ENCODE results near the gene TMEM167B. TPM values are rescaled to one million over a fixed set of nuclear protein-coding genes. Genes with fewer than 3 reads are reported as not detected.
A peak's percentile ranks its signal among the peaks of the same experiment; 100 is the strongest.

The TMEM167B gene
- polyA plus RNA-seq, 1 donor (not counting 4 experiments of a cell fraction or from before 2014, with no cell fraction given) = 15.7 TPM

GRCh38 chr1:109089242-109090015, 1.1 kb upstream of the TMEM167B start:
- Histone ChIP-seq H3K9me1 (ENCODE audit: control insufficient read depth, extremely low read depth, insufficient read depth, low read length) (no peaks in the 10 kb centered on the region), H3K27me3 (ENCODE audit: control insufficient read depth, extremely low read depth, insufficient read depth, low read length) (no peaks in the 10 kb centered on the region), H3K79me2 (ENCODE audit: control insufficient read depth, insufficient read depth, low read length) (peaks cover 23% of the 10 kb centered on the region), H4K20me1 (ENCODE audit: control insufficient read depth, extremely low read depth, insufficient read depth, low read length) (no peaks in the 10 kb centered on the region), H3K9me3 (ENCODE audit: control insufficient read depth, low read depth, low read length) (no peaks in the 10 kb centered on the region), H3K9ac (ENCODE audit: control insufficient read depth, extremely low read depth, insufficient read depth, low read length) (no peak overlapping the region), H3K4me2 (ENCODE audit: control insufficient read depth, extremely low read depth, insufficient read depth, low read depth, low read length) (peak overlapping the region; percentile 58), H3K4me3 (ENCODE audit: control insufficient read depth in 2 of 3, extremely low read depth in 1 of 3, insufficient read depth in 2 of 3, low read depth in 1 of 3, low read length in 3 of 3) (peak overlapping the region in 2 of 3 experiments; percentile 60 to 66), H3K36me3 (ENCODE audit: control insufficient read depth in 2 of 2, extremely low read depth in 1 of 2, insufficient read depth in 2 of 2, low read length in 2 of 2) (peaks cover 0 to 4% of the 10 kb centered on the region in 2 experiments), H2AFZ (ENCODE audit: control insufficient read depth, low read length) (peak overlapping the region; percentile 18), H3K27ac (ENCODE audit: control insufficient read depth, insufficient read depth, low read length) (peak overlapping the region; percentile 1), H3K4me1 (ENCODE audit: control insufficient read depth, extremely low read depth, insufficient read depth, low read length) (peaks cover 14% of the 10 kb centered on the region)
- peak; percentile 67 to 86 (median 73) for TF ChIP-seq CTCF (optimal IDR thresholded peaks at IDR 0.05 in 1 of 3, IDR thresholded peaks at IDR 0.05 in 1 of 3, conservative IDR thresholded peaks at IDR 0.05 in 1 of 3; ENCODE audit: extremely low read depth in 1 of 3, insufficient read depth in 2 of 3, low read length in 3 of 3)
- no peak for TF ChIP-seq EZH2 (IDR thresholded peaks at IDR 0.05; ENCODE audit: low read length)
- FAIRE-seq (no peak), DNase-seq (ENCODE audit: low read depth, low spot score) (no peak)
- dilution Hi-C loops (cut with MboI; ENCODE audit: extremely low pct_ligation_motif_present, low sequenced_read_pairs) = no loop called here

GRCh38 chr1:109091078-109091838, 694 bp downstream of the TMEM167B start:
- Histone ChIP-seq H3K79me2 (ENCODE audit: control insufficient read depth, insufficient read depth, low read length) (peaks cover 23% of the 10 kb centered on the region), H3K9me3 (ENCODE audit: control insufficient read depth, low read depth, low read length) (no peaks in the 10 kb centered on the region), H4K20me1 (ENCODE audit: control insufficient read depth, extremely low read depth, insufficient read depth, low read length) (no peaks in the 10 kb centered on the region), H3K9me1 (ENCODE audit: control insufficient read depth, extremely low read depth, insufficient read depth, low read length) (no peaks in the 10 kb centered on the region), H3K4me1 (ENCODE audit: control insufficient read depth, extremely low read depth, insufficient read depth, low read length) (peaks cover 14% of the 10 kb centered on the region), H3K4me3 (ENCODE audit: control insufficient read depth in 2 of 3, extremely low read depth in 1 of 3, insufficient read depth in 2 of 3, low read depth in 1 of 3, low read length in 3 of 3) (peak overlapping the region; percentile 60 to 84 (median 66)), H3K27me3 (ENCODE audit: control insufficient read depth, extremely low read depth, insufficient read depth, low read length) (no peaks in the 10 kb centered on the region), H3K27ac (ENCODE audit: control insufficient read depth, insufficient read depth, low read length) (peak overlapping the region; percentile 88), H3K4me2 (ENCODE audit: control insufficient read depth, extremely low read depth, insufficient read depth, low read depth, low read length) (peak overlapping the region; percentile 93), H3K36me3 (ENCODE audit: control insufficient read depth in 2 of 2, extremely low read depth in 1 of 2, insufficient read depth in 2 of 2, low read length in 2 of 2) (peaks cover 7 to 8% of the 10 kb centered on the region in 2 experiments), H3K9ac (ENCODE audit: control insufficient read depth, extremely low read depth, insufficient read depth, low read length) (peak overlapping the region; percentile 87), H2AFZ (ENCODE audit: control insufficient read depth, low read length) (peak overlapping the region; percentile 78)
- FAIRE-seq (no peak), DNase-seq (ENCODE audit: low read depth, low spot score) (no peak)
- no peak for TF ChIP-seq CTCF (optimal IDR thresholded peaks at IDR 0.05 in 1 of 3, IDR thresholded peaks at IDR 0.05 in 1 of 3, conservative IDR thresholded peaks at IDR 0.05 in 1 of 3; ENCODE audit: extremely low read depth in 1 of 3, insufficient read depth in 2 of 3, low read length in 3 of 3)
- TF ChIP-seq EZH2 (IDR thresholded peaks at IDR 0.05; ENCODE audit: low read length) = no peak
- dilution Hi-C loops (cut with MboI; ENCODE audit: extremely low pct_ligation_motif_present, low sequenced_read_pairs) = no loop called here

Measured in keratinocyte (primary cell).